ENCODE measurements around the gene CLIP1.

Gene CLIP1

GRCh38 chr12:122322501-122322900 is 100.0 kb downstream of the CLIP1 start:
- in situ Hi-C loops (cut with MboI; ENCODE audit: low sequenced_read_pairs): no loop called here

DNA sequence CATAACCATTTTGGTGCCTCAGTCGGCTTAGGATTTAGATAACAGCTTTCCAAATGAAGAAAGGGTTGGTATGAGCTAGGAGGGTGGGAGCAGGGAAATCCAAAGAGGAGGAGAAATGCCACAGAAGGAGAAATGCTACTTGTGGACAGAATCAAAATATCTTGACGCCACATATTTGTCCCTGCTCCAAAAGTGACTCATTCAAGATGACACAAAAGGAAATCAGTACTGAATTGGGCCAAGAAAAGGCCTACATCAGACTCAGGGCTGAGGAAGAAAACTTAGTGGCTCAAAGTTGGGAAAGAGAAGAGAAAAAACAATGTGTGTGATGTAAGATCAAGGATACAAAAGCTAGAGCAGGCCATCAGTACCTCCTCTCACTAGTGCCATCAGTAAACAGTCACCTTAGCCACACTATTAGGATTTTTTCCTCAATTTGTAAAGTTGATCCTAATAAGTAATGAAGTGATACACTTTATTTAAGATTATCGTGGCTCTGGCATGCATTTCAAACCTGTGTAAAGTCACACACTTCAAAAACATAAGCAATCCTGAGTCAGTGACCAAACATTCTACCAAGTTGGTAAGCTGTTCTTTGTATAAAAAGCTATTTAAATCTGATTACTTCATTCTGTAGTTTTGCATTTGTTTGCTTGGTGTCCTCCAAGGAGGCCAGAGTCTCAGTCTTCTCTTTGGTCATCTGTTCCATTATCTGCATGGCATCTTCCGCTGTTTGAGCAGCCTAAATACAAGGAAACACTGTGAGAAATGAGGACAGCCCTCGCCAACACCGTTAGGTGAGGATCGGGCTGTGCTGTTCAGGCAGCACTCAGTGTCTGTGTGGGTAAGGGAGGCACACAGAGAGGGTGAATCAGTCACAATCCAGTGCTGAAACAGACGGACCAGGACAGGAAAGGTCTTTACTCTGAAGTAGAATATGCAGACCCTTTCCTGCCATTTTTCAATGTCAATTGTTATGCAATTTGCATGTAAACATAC is 103.6 kb downstream of the CLIP1 start:
- in situ Hi-C loops (cut with MboI; ENCODE audit: low sequenced_read_pairs): no loop called here

- in situ Hi-C loops (cut with MboI; ENCODE audit: low sequenced_read_pairs): no loop called here
These were observed 109.5 kb downstream of the CLIP1 start for GRCh38 chr12:122312926-122313325.

DNA sequence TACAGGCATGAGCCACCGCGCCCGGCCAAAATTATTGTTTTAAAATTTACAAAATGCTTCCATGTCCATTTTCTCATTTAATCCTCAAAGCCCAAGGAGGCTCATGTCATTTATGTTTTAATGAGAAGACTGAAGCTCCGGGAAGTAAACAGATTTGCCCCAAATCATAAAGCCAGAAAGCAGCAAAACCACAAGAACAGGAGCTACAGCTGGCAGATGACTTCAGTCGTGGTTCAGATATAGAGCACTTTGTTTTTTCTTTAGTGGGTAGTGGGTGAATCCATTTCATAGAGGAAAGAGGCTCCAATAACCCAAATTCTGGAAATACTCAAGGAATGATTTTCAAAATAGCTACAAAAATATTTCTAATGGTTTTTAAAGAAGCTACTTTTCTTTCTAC is 110.8 kb downstream of the CLIP1 start:
- in situ Hi-C loops (cut with MboI; ENCODE audit: low sequenced_read_pairs): no loop called here

DNA sequence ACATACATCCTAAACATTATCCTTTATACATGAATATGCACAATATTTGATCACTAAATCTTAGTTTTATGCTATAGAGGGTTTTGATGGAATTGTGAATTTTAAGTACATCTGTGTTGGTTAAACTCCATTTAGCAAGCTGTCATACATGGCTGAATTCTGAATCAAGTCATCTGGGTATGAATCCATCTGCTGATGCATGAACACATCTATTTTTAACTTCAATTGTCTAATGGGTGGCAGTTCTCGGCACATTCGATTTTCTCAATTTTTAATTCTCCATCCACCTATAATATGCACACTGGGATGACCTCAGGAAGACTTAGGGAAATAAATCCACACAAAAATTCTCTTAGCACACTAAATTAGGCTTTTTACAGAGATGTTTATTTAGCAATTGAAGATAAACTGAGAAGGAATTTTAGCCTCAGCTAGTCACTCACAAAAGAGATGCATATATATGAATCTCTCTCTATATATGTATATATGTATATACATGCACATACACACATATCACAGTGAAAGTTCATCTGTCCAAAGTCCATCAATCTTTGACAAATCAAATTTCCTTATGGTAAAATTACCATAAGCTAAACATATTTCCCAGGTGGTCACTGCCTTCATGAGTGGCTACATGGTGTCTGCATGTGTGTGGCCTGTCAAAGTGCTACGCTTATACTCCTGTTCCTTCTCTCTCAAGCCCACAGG is 111.7 kb downstream of the CLIP1 start:
- in situ Hi-C loops (cut with MboI; ENCODE audit: low sequenced_read_pairs): no loop called here

DNA sequence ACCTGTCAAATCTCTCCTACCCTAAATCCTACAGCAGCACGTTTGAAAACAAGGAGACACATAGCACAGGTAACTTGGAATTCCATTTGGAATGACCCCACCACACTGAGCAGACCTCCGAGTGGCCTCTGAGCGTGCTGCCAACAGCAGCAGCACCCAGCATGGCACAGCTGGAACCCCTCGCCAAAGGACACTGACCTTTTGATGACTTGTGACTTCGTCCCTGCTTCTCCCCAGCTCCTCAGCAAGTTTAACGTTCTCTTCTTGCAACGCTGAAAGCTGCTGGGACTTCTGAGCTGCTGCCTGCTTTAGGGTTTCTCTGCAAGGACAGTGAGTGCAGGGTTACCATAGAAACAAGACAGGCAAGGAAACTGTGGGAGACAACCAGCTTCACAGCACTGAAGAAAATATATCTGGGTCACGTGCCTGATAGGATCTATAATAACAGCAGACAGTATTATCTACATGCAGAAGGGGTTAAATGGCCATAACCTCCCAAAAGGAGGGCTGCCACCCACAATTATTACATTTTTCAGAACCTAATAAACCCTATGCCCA is 112.8 kb downstream of the CLIP1 start:
- in situ Hi-C loops (cut with MboI; ENCODE audit: low sequenced_read_pairs): no loop called here

- in situ Hi-C loops (cut with MboI; ENCODE audit: low sequenced_read_pairs): no loop called here
These were observed 113.7 kb downstream of the CLIP1 start for GRCh38 chr12:122308811-122309210.

- in situ Hi-C loops (cut with MboI; ENCODE audit: low sequenced_read_pairs): no loop called here
These were observed 116.1 kb downstream of the CLIP1 start for GRCh38 chr12:122306407-122306806.

DNA sequence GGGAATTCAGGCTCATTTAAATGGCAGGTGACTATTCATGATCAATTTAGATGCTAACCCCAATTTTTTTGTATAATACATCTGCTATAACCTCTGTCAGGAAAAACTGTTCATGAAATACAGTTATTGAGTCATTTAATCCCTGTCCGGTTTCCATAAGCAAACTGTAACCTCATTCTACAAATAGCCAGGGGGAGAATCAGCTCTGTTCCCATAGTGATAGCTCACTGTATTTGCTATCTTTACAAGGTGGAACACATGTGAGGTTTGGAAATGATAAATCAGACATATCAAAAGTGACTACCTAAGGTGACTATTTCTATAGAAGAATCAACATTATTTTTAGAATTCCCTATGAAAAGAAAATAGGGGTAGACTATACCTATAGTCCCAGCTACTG is 117.5 kb downstream of the CLIP1 start:
- in situ Hi-C loops (cut with MboI; ENCODE audit: low sequenced_read_pairs): no loop called here

DNA sequence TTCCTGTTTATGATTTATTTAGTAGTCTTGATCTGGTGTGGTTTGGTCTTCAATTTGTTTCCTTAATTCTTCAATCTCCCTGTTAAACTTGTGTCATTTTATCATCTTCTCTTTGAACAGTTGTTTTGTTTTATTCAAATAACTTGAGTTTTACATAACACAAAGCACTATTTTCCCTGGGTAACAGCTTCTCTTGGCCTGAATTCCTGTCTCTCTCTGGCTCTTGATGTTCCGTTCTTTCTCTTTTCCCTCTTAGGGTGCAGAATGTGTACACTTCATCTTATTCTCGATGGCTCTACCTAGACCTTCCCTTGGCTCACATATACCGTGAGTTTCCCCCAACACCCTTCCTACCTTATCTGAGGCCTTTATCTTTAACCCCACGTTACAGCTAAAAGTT is 119.4 kb downstream of the CLIP1 start:
- in situ Hi-C loops (cut with MboI; ENCODE audit: low sequenced_read_pairs): no loop called here

DNA sequence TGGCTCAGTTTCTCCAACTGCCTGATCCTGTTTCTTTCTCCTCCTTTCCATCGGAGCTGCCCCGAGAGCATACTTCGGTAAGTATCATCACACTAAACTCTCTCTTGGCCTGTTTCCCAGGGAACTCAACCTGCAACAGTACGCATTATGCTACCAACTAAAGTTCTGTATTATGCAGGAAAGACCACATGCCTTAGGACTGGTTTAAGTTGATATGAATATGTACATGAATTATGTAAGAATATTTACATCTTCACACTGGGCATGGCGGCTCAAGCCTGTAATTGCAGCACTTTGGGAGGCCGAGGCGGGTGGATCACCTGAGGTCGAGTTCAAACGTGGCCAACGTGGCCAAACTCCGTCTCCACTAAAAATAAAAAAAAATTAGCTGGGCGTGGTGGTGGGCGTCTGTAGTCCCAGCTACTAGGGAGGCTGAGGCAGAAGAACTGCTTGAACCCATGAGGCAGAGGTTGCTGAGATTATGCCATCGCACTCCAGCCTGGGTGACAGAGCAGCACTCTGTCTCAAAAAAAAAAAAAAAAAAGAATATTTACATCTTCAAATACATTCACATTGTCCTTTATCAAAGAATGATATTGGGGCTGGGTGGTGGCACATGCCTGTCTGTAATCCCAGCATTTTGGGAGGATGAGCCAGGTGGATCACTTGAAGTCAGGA is 124.3 kb downstream of the CLIP1 start:
- in situ Hi-C loops (cut with MboI; ENCODE audit: low sequenced_read_pairs): no loop called here

- in situ Hi-C loops (cut with MboI; ENCODE audit: low sequenced_read_pairs): no loop called here
These were observed 125.0 kb downstream of the CLIP1 start for GRCh38 chr12:122297494-122297893.

DNA sequence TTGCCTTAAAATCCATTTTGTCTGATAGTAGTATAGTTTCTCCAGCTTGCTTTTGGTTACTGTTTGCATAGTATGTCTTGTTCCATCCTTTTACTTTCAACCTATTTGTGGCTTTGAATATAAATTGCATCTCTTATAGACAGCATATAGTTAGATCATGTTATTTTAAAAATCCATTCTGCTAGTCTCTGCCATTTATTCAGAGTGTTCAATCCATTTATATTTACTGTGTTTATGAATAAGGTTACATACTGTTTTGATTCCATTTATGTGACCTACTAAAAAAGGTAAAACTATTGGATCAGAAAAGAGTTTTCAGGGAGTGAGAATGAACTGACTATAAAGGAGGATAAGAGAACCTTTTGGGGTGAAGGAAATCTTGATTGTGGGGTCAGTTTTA is 126.6 kb downstream of the CLIP1 start:
- in situ Hi-C loops (cut with MboI; ENCODE audit: low sequenced_read_pairs): no loop called here

DNA sequence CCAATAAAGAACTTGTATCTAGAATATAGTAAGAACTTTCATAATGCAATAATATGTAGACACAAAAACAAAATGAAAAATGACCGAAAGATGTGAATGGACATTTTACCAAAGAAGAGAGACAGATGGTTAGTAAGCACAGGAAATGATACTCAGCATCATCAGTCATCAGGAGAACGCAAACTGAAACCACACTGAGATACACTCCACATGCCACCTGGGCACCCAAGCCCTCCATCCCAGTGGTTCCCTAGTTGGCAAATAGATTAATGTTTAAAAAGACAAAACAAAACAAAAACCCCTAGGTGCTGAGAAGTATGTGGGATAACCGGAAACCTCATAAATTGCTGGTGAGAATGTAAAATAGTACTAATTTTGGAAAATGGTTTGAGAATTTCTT is 129.4 kb downstream of the CLIP1 start:
- in situ Hi-C loops (cut with MboI; ENCODE audit: low sequenced_read_pairs): no loop called here

- in situ Hi-C loops (cut with MboI; ENCODE audit: low sequenced_read_pairs): no loop called here
These were observed 131.0 kb downstream of the CLIP1 start for GRCh38 chr12:122291431-122291830.

- in situ Hi-C loops (cut with MboI; ENCODE audit: low sequenced_read_pairs): no loop called here
These were observed 138.8 kb downstream of the CLIP1 start for GRCh38 chr12:122283680-122284079.

DNA sequence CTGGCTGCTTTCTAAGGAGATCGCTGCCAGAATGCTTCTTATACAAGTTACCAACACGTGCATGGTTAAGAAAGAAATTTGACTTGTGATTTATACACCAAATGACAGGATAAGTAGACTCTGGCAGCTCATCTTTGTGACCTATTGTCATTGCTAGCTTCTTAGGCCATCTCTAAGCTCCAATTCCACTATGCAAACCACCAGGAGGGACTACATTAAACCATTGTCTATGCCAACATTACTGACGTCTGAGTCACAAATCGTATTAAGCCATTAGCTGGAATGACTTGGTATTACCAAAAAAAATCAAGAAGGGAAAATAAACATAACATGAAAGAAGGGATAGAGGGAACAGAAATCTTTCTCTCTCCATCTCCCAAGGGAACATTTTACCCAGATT is 140.4 kb downstream of the CLIP1 start:
- in situ Hi-C loops (cut with MboI; ENCODE audit: low sequenced_read_pairs): no loop called here

DNA sequence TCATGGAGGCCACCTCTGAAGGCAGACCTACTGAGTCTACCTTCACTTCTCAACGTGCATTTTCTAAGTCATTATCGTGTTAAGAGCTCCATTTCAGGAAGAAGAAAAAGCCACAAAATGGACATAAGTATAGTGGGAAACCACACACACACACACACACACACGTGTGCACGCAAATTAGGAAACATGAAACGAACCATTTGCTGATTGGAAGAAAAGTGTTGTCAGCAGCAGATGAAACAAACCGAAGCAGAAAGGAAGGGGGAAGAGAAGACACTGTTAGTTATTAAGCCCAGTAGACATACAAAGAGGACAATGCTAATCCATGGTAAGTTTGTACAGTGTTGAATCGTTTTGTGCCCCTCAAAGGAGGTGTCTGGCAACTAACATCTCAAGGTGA is 146.2 kb downstream of the CLIP1 start:
- in situ Hi-C loops (cut with MboI; ENCODE audit: low sequenced_read_pairs): no loop called here

DNA sequence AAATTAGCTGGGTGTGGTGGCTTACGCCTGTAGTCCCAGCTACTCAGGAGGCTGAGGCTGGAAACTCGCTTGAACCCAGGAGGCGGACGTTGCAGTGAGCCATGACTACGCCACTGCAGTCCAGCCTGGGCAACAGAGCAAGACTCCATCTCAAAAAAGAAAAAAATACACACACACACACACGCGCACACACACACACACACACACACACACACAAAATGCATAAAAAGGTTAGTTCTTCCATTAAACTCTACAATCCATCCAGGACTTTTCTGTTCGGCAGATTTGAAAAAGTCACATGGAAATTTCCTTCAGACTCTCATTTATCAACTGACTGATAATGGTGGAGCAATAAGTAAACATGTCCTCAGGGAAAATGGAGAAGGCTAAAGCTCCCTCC is 147.0 kb downstream of the CLIP1 start:
- in situ Hi-C loops (cut with MboI; ENCODE audit: low sequenced_read_pairs): no loop called here

DNA sequence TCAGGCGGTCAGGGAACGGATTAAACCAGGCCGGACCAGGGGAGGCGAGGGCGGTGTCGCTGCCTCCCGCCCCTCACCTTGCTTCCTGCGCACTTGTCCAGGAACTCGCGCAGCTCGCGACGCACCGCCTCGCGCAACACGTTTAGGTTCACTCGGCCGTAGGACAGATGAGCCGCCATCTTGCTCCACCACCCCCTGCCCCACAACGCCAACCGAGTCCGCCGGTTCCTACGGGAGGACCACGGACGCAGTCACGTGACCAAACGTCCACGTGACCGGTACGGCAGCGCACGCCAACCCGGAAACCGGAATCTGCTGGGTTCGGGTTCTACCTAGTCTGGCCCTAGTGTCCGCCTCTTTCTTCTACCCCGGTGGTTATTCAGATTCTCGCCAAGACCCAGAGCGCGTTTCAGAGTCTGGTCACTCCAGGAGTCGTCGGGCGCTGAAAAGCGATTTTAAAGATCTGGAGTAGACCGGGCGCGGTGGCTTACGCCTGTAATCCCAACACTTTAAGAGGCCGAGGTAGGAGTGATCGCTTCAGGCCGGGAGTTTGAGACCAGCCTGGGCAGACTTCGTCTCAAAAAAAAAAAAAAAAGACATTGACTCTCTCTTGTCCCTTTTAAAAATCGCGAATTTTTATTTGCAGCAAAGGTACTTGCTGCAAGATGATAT is 156.1 kb downstream of the CLIP1 start, which contains the start of gene VPS33A:
TSS of gene VPS33A (minus strand) at position 265 of the 672 bp plus-strand sequence. CDS start at position 179, 86 bp downstream.
- in situ Hi-C loops (cut with MboI; ENCODE audit: low sequenced_read_pairs): no loop called here

- in situ Hi-C loops (cut with MboI; ENCODE audit: low sequenced_read_pairs): no loop called here
These were observed 156.6 kb downstream of the CLIP1 start for GRCh38 chr12:122265886-122266229.

Data from HL-60/S4 treated with phorbol 12-myristate 13-acetate at 8.2 ng/mL for 4 days and 3 days (cell line).